ENCODE results near the gene ABHD12B. TPM values are rescaled to one million over a fixed set of nuclear protein-coding genes. Genes with fewer than 3 reads are reported as not detected.

The ABHD12B gene
- total and polyA plus RNA-seq, 4 donors, result 0.13 TPM; not detected in 3

DNA sequence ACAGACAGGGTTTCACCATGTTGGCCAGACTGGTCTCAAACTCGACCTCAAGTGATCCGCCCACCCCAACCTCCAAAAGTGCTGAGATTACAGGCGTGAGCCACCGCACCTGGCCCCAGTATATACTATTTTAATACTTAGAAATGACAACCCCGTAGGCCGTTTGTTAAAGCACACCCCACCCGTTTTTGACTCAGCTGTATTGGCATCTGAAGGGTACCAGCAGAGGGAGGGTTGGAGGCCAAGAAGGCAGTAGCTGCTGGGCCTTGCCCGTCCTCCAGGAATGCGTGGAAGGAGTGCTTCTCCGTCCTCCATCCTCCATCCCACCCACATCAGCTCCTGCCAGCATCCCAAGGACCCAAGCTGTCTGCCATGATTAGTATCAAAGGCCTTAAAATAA is 34.6 kb upstream of the ABHD12B start:
- Histone ChIP-seq H3K4me1 (ENCODE audit: control insufficient read depth in 1 of 2, insufficient read depth in 2 of 2, low read length in 2 of 2) (no peaks in the 10 kb centered on the region), H3K9me3 (ENCODE audit: control insufficient read depth, low read length) (no peaks in the 10 kb centered on the region), H3K27ac (ENCODE audit: low read depth in 1 of 2, low read length in 2 of 2) (no peak overlapping the region), H3K36me3 (ENCODE audit: control insufficient read depth in 1 of 2, insufficient read depth in 2 of 2, low read length in 1 of 2) (no peaks in the 10 kb centered on the region), H3K27me3 (ENCODE audit: control insufficient read depth in 1 of 2, insufficient read depth in 2 of 2, low read length in 1 of 2) (no peaks in the 10 kb centered on the region), H3K4me3 (ENCODE audit: low read length in 2 of 2) (no peak overlapping the region)
- ATAC-seq (ENCODE audit: low FRiP score), result no peak
- no peak for DNase-seq
- intact Hi-C loops (cut with DNase I), result no loop called here
- WGBS, 2 donors, result 75 to 85% methylated on average over 10 of the region's 10 CpGs

DNA sequence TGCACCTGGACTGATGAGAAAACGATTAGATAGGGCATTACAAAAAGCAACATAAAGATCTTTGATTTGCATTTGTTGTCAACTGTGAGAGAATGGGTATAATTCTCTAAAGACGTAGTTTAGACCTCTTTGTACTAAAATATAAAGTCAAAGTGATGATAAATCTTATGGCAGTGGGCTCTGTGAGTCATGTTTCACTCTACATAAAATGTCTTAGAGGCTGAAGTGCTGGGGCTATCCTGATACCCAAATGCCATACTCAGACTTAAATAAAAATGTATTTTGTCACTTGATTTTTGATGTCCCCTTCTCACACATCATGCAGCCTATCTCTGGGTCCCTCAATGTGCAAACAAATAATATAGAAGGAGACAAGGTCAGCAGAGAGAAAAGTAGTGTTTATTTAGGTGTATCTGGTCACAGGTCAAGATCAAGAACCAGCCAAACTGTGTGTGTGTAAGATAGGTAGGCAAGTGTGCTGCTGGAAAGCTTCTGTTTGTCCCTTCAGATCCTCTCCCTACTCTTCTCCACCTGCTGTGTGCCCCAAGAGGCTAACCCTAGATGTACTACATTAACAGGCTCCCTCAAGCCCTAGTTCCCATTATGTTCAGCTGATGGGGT is 33.9 kb upstream of the ABHD12B start:
- 87 to 89% methylated on average over 2 of the region's 2 CpGs for WGBS, 2 donors
- Histone ChIP-seq H3K9me3 (ENCODE audit: control insufficient read depth, low read length) (no peaks in the 10 kb centered on the region), H3K4me1 (ENCODE audit: control insufficient read depth in 1 of 2, insufficient read depth in 2 of 2, low read length in 2 of 2) (no peaks in the 10 kb centered on the region), H3K4me3 (ENCODE audit: low read length in 2 of 2) (no peak overlapping the region), H3K27ac (ENCODE audit: low read depth in 1 of 2, low read length in 2 of 2) (no peak overlapping the region), H3K27me3 (ENCODE audit: control insufficient read depth in 1 of 2, insufficient read depth in 2 of 2, low read length in 1 of 2) (no peaks in the 10 kb centered on the region), H3K36me3 (ENCODE audit: control insufficient read depth in 1 of 2, insufficient read depth in 2 of 2, low read length in 1 of 2) (no peaks in the 10 kb centered on the region)
- intact Hi-C loops (cut with DNase I), result no loop called here
- ATAC-seq (ENCODE audit: low FRiP score) (no peak), DNase-seq (no peak)

DNA sequence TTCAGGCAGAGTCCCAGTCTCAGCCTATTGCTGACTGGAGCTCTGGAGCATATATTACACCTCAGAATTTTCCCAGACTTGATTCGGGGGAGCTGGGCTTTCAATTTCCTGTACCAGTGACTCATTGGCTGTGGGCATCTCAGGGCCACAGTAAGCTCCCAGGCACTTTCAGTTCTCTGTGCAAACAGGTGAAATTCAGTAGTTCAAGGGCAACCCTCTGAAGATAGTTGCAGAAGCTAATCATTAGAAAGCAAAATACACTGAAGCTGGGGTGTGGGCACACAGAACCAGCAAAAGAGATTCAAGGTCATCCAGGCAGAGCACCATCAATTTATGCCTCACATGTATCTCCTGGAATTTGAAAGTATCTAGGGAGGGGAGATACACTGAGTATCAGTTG is 32.8 kb upstream of the ABHD12B start:
- intact Hi-C loops (cut with DNase I), result no loop called here
- Histone ChIP-seq H3K27ac (ENCODE audit: low read depth in 1 of 2, low read length in 2 of 2) (no peak overlapping the region), H3K9me3 (ENCODE audit: control insufficient read depth, low read length) (no peaks in the 10 kb centered on the region), H3K27me3 (ENCODE audit: control insufficient read depth in 1 of 2, insufficient read depth in 2 of 2, low read length in 1 of 2) (no peaks in the 10 kb centered on the region), H3K4me1 (ENCODE audit: control insufficient read depth in 1 of 2, insufficient read depth in 2 of 2, low read length in 2 of 2) (no peaks in the 10 kb centered on the region), H3K36me3 (ENCODE audit: control insufficient read depth in 1 of 2, insufficient read depth in 2 of 2, low read length in 1 of 2) (no peaks in the 10 kb centered on the region), H3K4me3 (ENCODE audit: low read length in 2 of 2) (no peak overlapping the region)
- DNase-seq, result no peak
- no peak for ATAC-seq (ENCODE audit: low FRiP score)
- WGBS, 2 donors, result 24 to 50% methylated on average over 1 of the region's 1 CpG

DNA sequence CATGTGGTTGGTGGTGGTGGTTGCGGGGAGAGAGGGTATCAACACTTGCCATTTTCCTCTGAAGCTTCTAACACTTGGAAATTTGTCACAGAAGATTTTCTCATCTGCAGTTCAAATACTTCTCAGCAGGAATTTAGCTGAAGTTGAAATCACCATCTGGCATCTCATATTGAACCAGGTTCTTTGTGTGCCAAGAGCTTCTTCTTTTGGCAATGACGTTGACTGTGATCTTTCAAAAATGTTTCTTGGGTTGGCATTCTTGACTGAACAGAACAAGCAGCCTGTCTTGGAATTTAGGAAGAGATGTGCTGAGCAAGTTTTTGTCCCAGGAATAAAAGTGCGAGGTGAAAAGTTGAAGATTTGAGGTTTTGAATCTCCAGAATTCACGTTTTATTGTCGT is 32.2 kb upstream of the ABHD12B start:
- Histone ChIP-seq H3K27ac (ENCODE audit: low read depth in 1 of 2, low read length in 2 of 2) (no peak overlapping the region), H3K27me3 (ENCODE audit: control insufficient read depth in 1 of 2, insufficient read depth in 2 of 2, low read length in 1 of 2) (no peaks in the 10 kb centered on the region), H3K36me3 (ENCODE audit: control insufficient read depth in 1 of 2, insufficient read depth in 2 of 2, low read length in 1 of 2) (no peaks in the 10 kb centered on the region), H3K9me3 (ENCODE audit: control insufficient read depth, low read length) (no peaks in the 10 kb centered on the region), H3K4me3 (ENCODE audit: low read length in 2 of 2) (no peak overlapping the region), H3K4me1 (ENCODE audit: control insufficient read depth in 1 of 2, insufficient read depth in 2 of 2, low read length in 2 of 2) (no peaks in the 10 kb centered on the region)
- ATAC-seq (ENCODE audit: low FRiP score), result no peak
- no peak for DNase-seq
- 92% methylated on average over 5 of the region's 5 CpGs for WGBS, 2 donors
- intact Hi-C loops (cut with DNase I), result no loop called here

DNA sequence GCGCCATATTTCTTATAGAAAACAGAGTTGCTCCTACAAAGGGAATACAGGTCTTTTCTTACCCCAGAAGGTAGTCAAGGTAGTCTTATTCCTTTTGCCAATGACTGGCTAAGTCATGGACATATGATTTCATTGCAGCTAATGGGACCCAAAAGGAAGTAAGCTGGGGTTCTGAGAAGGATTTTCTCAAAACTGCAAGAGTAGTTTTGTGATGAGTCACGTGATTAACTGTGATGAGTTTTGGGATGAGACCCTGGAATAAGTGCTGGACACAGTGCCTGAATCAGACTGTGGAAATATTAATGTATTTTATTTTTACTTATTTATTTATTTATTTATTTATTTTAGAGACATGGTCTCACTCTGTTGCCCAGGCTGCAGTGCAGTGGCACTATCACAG is 27.5 kb upstream of the ABHD12B start:
- Histone ChIP-seq H3K27me3 (ENCODE audit: control insufficient read depth in 1 of 2, insufficient read depth in 2 of 2, low read length in 1 of 2) (no peaks in the 10 kb centered on the region), H3K27ac (ENCODE audit: low read depth in 1 of 2, low read length in 2 of 2) (no peak overlapping the region), H3K4me3 (ENCODE audit: low read length in 2 of 2) (no peak overlapping the region), H3K9me3 (ENCODE audit: control insufficient read depth, low read length) (no peaks in the 10 kb centered on the region), H3K36me3 (ENCODE audit: control insufficient read depth in 1 of 2, insufficient read depth in 2 of 2, low read length in 1 of 2) (no peaks in the 10 kb centered on the region), H3K4me1 (ENCODE audit: control insufficient read depth in 1 of 2, insufficient read depth in 2 of 2, low read length in 2 of 2) (no peaks in the 10 kb centered on the region)
- no peak for ATAC-seq (ENCODE audit: low FRiP score)
- no peak for DNase-seq
- intact Hi-C loops (cut with DNase I), result no loop called here
- WGBS, 2 donors, result 99 to 100% methylated on average over 2 of the region's 2 CpGs

DNA sequence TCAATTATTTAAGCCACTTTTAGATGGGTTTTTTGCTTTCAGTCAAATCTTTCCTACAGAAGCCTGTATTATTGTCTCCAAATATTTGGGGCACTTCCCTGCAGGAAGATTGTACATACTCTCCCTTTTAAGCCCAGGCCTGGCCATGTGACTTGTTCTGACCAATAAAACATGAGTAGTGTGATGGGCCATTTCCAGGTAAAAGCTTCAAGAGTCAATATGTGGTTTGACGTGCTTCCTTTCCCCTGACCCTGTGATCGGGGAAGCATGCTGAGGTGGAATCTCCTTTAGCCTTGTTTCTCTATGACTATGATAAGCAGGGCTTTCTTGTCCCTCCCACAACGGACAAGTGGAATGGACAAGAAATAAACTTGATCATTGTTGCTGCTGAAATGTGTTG is 26.7 kb upstream of the ABHD12B start:
- Histone ChIP-seq H3K9me3 (ENCODE audit: control insufficient read depth, low read length) (no peaks in the 10 kb centered on the region), H3K36me3 (ENCODE audit: control insufficient read depth in 1 of 2, insufficient read depth in 2 of 2, low read length in 1 of 2) (no peaks in the 10 kb centered on the region), H3K4me3 (ENCODE audit: low read length in 2 of 2) (no peak overlapping the region), H3K27me3 (ENCODE audit: control insufficient read depth in 1 of 2, insufficient read depth in 2 of 2, low read length in 1 of 2) (no peaks in the 10 kb centered on the region), H3K27ac (ENCODE audit: low read depth in 1 of 2, low read length in 2 of 2) (no peak overlapping the region), H3K4me1 (ENCODE audit: control insufficient read depth in 1 of 2, insufficient read depth in 2 of 2, low read length in 2 of 2) (no peaks in the 10 kb centered on the region)
- no peak for ATAC-seq (ENCODE audit: low FRiP score)
- intact Hi-C loops (cut with DNase I), result no loop called here
- 85 to 91% methylated on average over 3 of the region's 3 CpGs for WGBS, 2 donors
- no peak for DNase-seq

DNA sequence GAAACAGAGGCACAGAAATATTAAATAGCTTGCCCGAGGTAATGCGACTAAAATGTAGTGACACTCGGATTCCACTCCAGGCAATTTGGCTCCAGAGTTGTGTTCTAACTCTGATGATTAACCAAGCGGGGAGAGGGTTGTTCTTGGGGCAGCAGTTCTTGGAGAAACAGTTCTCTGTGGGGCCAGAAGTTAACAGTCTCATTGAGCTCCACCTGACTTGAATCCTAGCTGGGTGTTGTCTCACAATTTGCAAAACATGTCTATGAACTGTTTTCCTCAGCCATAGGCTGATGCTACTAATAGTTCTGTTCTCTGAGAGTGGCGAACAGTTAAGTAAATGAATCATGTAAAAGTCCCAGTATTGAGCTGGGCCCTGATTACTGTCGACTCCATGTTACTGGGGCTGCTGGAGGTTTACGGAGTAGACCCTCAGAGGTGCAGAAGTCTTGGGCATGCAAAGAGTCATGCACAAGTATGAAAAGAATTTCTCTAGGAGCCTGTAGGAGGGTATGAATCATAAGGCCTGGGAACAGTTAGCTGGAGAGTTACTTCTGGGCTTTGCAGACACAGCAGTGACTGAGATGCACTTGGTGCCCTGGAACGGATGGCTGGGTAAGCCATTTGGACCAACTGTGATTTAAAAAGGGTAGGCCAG is 25.5 kb upstream of the ABHD12B start:
- intact Hi-C loops (cut with DNase I), result no loop called here
- H3K27me3 ChIP-seq (ENCODE audit: control insufficient read depth in 1 of 2, insufficient read depth in 2 of 2, low read length in 1 of 2), result no peaks in the 10 kb centered on the region
- no peaks in the 10 kb centered on the region for H3K36me3 ChIP-seq (ENCODE audit: control insufficient read depth in 1 of 2, insufficient read depth in 2 of 2, low read length in 1 of 2)
- ATAC-seq (ENCODE audit: low FRiP score) (no peak), DNase-seq (no peak)
- 46 to 53% methylated on average over 8 of the region's 8 CpGs for WGBS, 2 donors
- no peak overlapping the region for H3K27ac ChIP-seq (ENCODE audit: low read depth in 1 of 2, low read length in 2 of 2)
- no peaks in the 10 kb centered on the region for H3K4me1 ChIP-seq (ENCODE audit: control insufficient read depth in 1 of 2, insufficient read depth in 2 of 2, low read length in 2 of 2)
- H3K4me3 ChIP-seq (ENCODE audit: low read length in 2 of 2), result no peak overlapping the region
- no peaks in the 10 kb centered on the region for H3K9me3 ChIP-seq (ENCODE audit: control insufficient read depth, low read length)

DNA sequence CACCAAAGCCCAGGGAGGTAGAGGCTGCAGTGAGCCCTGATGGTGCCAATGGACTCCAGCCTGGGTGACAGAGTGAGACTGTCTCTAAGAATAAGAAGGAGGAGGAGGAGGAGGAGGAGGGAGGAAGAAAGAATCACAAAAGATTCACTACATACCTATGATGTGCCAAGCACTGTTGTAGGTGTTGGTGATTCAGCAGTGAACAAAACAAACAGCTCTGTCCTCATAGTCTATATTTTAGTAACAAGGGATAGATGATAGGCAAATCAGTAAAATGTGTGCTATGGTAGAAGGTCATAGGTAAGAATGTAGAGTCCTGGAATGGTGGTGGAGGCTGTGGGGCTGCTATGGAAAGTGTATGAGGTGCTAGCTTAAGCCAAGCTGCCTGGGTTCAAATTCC is 18.0 kb upstream of the ABHD12B start:
- no peaks in the 10 kb centered on the region for H3K36me3 ChIP-seq (ENCODE audit: control insufficient read depth in 1 of 2, insufficient read depth in 2 of 2, low read length in 1 of 2)
- H3K27me3 ChIP-seq (ENCODE audit: control insufficient read depth in 1 of 2, insufficient read depth in 2 of 2, low read length in 1 of 2), result no peaks in the 10 kb centered on the region
- no peak overlapping the region for H3K4me3 ChIP-seq (ENCODE audit: low read length in 2 of 2)
- H3K27ac ChIP-seq (ENCODE audit: low read depth in 1 of 2, low read length in 2 of 2), result no peak overlapping the region
- DNase-seq (no peak), ATAC-seq (ENCODE audit: low FRiP score) (no peak)
- H3K4me1 ChIP-seq (ENCODE audit: control insufficient read depth in 1 of 2, insufficient read depth in 2 of 2, low read length in 2 of 2), result no peaks in the 10 kb centered on the region
- intact Hi-C loops (cut with DNase I), result no loop called here
- no peaks in the 10 kb centered on the region for H3K9me3 ChIP-seq (ENCODE audit: control insufficient read depth, low read length)

DNA sequence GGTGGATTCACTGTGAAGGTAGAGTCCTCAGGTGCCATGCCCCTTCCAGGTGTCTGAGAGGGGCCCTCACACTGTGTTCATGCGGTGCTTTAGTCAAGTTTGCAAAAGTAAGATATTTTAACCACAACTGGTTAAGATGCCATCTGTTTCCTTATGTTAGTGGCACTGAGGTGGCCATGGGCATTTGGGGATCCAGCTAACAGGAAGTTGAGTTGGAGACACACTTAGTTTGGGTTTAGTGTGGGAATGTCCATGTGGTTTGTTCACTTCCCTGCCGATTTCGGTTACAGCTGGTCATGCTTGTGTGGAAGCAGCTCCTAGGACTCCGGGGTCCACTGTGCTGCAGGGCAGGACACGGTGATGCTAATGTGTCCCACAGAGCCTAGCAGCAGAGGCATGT is 17.3 kb upstream of the ABHD12B start:
- no peaks in the 10 kb centered on the region for H3K9me3 ChIP-seq (ENCODE audit: control insufficient read depth, low read length)
- H3K4me3 ChIP-seq (ENCODE audit: low read length in 2 of 2), result no peak overlapping the region
- no peaks in the 10 kb centered on the region for H3K4me1 ChIP-seq (ENCODE audit: control insufficient read depth in 1 of 2, insufficient read depth in 2 of 2, low read length in 2 of 2)
- ATAC-seq (ENCODE audit: low FRiP score), result no peak
- WGBS, 2 donors, result 88 to 91% methylated on average over 5 of the region's 5 CpGs
- intact Hi-C loops (cut with DNase I), result no loop called here
- DNase-seq, result no peak
- H3K27me3 ChIP-seq (ENCODE audit: control insufficient read depth in 1 of 2, insufficient read depth in 2 of 2, low read length in 1 of 2), result no peaks in the 10 kb centered on the region
- H3K36me3 ChIP-seq (ENCODE audit: control insufficient read depth in 1 of 2, insufficient read depth in 2 of 2, low read length in 1 of 2), result no peaks in the 10 kb centered on the region
- no peak overlapping the region for H3K27ac ChIP-seq (ENCODE audit: low read depth in 1 of 2, low read length in 2 of 2)

All from aorta (tissue), 5 donors.